ENCODE results near the gene CR2.
"Not testable (repeated sequence)": the region's sequence is repeated elsewhere in the genome, so short reads cannot be mapped to it uniquely, and the experiment has no call there.

CR2 gene

DNA sequence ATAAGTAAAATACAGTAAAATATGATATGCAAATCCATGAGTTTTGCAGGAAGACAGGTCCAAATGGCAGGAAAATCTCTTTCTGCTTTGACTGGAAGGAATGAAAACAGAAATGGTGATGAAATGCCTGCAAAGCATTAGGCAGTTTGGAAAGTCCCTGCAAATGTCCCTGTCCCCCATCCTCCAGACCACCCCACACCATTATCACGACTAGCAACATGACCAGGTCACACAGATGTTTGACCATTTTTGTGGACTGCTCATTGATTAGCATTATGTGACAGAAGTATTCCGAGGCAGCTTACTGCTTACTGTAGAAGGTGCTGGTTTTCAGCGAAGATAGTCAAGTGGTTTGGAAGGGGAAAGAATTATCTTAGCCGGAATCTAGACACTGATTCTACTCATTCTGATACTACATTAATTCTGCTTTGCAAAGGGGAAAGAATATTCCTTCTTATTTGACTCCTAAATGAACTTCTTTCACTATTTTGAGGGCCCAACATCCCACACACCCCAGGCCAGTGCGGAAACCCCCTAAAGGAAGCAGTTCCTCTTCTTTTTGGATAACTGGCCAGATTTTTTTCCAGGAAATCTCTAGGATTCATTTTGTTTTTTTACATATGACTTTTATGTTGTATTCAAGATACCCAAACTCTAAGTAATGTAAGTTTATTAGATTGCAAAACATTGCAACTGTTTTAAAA, 9.5 kb upstream of the CR2 start:
- DNase-seq (ENCODE audit: low spot score): no peak

DNA sequence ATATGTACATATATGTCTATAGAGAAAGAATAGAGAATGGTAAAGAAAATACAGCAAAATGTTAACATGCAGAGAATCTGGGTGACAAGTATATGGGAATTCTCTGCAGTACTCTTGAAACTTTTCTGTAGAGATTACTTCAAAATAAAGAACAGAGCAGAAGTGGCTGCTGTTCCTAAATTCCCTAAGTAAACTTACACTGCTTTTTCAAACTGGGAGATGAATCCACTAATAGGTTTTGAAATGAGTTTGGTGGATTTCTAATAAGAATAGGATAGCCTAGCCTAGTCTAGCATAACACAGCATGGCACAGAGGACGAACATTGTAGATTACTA, 450 bp upstream of the CR2 start:
- no peak for DNase-seq (ENCODE audit: low spot score)

DNA sequence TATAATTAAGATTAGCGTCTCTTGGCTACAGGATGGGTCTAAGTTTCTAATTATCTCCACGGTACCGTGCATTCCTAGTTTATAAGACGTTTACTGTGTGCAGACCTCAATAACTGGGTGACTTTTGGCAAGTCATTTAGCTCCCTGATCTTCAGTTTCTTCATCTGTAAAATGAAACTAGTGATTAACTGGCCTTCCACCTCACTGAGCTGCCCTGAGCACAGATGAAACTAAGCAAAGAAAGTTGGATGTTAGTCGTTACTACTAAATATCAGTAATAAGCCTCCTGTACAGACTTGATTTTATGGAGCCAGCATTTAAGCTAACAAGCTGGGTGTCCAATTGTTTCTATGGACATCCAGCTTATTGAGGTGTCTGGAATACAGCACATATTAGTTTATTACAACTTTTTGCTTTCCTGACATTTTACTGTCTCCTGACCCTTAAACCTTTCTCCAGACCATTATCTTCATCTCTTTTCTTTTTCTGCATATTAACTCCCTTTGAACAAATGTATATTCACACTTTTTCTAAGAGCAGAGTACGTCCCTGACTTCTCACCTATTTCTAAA, 1.1 kb downstream of the CR2 start:
- DNase-seq (ENCODE audit: low spot score): no peak

- DNase-seq (ENCODE audit: low spot score): no peak
Observed at GRCh38 chr1:207458414-207458813, 4.3 kb downstream of the CR2 start.

DNA sequence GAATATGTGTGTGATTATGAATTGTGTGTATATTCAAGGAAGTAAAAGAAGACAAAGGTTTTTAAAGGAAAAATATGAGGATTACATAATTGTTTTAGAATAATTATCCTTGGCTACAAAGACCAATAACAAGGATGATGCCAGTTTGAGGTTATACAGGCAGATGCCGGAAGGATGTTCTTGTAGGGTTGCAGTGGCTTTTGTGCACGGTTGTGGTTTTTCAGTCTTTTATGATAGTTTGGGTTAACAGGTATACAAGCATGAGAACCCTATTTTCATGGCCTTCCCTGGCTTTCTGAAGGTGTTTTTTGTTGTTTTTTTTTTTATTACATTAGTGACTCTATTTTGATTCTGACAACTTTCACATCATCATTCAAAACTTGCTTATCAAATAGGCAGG, 4.9 kb downstream of the CR2 start:
- DNase-seq (ENCODE audit: low spot score): peak; percentile 34

GRCh38 chr1:207461649-207462048, 7.5 kb downstream of the CR2 start:
- DNase-seq (ENCODE audit: low spot score): no peak

- DNase-seq (ENCODE audit: low spot score): no peak
Observed at GRCh38 chr1:207462535-207462934, 8.4 kb downstream of the CR2 start.

GRCh38 chr1:207463021-207463420, 8.9 kb downstream of the CR2 start:
- DNase-seq (ENCODE audit: low spot score): no peak

- no peak for DNase-seq (ENCODE audit: low spot score)
Observed at GRCh38 chr1:207463571-207463970, 9.4 kb downstream of the CR2 start.

DNA sequence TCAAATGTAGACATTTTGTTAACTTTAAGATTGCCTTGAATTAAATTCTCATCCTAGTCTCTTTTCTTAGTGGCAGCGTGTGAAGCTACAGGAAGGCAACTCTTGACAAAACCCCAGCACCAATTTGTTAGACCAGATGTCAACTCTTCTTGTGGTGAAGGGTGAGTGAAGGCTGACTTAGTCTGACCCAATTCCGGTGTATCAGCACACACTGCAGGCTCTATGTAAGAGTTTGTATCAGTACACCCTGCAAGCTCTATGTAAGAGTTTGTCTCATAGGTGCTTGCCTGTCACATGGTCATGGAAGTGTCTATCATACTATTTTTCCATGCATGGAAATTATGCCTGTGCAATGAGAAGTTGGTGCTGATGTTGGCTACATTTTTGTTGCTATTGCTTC, 16.8 kb downstream of the CR2 start:
- DNase-seq (ENCODE audit: low spot score): peak; percentile 20

DNA sequence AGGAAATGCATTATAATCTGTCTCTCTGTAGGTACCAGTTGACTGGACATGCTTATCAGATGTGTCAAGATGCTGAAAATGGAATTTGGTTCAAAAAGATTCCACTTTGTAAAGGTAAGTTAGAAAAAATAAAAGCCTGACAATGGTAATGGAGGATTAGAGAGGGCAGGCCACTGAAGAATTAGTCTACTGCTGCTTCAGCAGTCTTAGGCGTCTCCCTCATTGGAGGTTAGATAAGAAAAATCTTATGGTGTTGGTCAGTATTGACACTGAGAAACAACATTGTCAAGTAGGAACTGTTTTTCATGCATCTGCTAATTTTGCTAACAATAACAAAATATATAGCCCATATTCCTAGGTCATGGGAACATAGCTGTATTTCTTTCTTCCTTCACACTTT, 20.1 kb downstream of the CR2 start:
- no peak for DNase-seq (ENCODE audit: low spot score)

DNA sequence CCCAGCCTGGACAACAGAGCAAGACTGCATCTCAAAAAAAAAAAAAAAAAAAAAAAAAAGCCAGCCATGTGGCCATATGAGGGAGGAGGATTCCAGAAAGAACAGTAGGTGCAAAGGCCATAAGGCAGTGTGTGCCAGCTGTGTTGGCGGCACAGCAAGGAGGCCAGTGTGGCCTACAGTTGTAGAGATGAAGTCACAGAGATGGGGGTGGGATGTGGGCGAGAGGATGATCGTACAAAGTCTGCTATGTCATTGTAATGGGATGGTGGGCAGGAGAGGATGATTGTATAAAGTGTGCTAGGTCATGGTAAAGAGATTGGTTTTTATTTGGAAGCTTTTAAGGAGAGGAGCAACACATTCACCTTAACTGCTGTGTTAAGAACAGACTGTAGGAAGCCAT, 32.1 kb downstream of the CR2 start:
- DNase-seq (ENCODE audit: low spot score): no peak

GRCh38 chr1:207487636-207488035, 33.5 kb downstream of the CR2 start:
- DNase-seq (ENCODE audit: low spot score): no peak

- no peak for DNase-seq (ENCODE audit: low spot score)
Observed at GRCh38 chr1:207493212-207493611, 39.1 kb downstream of the CR2 start.

GRCh38 chr1:207494171-207494570, 40.0 kb downstream of the CR2 start:
- no peak for DNase-seq (ENCODE audit: low spot score)

GRCh38 chr1:207495281-207495680, 41.2 kb downstream of the CR2 start:
- DNase-seq (ENCODE audit: low spot score): not testable (repeated sequence)

DNA sequence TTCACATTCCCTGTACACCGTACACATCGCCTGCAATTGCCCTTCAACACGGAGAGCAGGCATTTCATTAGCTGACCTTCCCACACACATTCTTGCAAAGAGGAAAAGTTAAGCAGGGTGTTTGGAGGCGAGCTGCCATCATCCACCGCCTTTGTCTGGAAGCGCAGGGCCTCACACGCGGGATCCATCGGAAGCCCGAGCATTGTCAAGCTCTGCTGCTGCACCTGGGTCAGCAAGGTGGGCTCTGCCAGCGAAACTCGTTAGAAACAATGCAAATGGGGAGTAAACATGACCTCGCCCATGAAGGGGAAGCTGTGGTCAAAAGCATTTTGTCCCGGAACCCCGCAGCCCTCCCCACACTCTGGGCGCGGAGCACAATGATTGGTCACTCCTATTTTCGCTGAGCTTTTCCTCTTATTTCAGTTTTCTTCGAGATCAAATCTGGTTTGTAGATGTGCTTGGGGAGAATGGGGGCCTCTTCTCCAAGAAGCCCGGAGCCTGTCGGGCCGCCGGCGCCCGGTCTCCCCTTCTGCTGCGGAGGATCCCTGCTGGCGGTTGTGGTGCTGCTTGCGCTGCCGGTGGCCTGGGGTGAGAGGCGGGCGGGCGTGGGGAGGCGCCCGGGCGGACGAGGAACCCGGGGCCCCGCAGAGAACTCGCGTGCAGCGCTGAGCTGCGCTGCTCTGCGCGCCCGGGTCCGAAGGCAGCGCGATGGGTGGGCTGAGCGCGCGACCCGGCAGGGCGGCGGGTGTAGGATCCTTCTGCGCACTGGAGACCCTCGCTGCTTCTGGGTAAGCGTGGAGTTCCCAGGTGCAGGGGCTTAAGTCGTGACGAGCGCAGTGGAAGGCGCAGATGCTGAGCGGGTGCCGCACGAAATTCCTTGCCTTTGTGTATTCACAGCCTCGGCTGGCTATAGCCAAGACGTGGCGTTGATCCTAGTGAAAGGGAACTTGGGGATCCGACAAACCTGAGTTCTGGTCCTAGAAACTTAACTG, 42.0 kb downstream of the CR2 start, which contains the start of gene CR1:
Gene CR1, plus strand, starts transcription at position 357 of the 992 bp plus-strand sequence. Its CDS starts 111 bp downstream, at position 468.
- DNase-seq (ENCODE audit: low spot score): no peak

DNA sequence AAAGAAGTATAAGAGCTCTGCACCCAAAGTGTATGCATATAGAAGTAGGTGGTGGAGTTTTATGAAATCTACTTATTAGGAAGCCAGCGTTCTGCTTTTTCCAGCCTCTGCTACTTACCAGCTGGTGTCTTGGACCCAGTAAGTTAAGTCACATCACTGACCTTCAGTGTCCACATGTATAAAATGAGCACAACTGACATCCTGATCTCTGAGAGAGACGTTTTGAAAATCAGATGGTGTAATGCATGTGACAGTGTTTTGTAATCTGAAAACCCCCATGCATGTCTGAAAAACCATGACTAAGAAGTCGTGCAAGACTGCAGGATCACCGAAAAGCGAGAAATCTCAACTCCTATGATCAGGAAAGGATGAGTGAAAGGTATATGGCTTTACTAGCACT, 43.8 kb downstream of the CR2 start:
- no peak for DNase-seq (ENCODE audit: low spot score)

GRCh38 chr1:207499573-207499972, 45.4 kb downstream of the CR2 start:
- DNase-seq (ENCODE audit: low spot score): peak; percentile 64

DNA sequence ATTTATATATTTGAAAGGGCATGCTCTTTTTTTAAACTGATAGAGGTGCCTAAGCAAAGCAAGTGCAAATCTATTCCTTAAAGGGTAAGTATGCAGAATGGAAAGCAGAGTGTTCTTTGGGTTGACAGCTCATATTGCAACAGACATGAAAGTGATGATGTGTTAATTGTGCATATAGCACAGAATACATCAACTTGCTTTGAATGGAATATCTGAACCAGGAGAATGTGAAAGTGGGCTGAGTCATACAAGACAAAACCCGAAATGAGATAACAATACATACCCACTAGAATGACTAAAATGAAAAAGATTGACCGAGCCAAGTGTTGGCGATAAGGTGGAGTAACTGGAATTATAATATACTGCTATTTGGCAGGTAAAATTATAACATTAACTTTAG, 46.2 kb downstream of the CR2 start:
- DNase-seq (ENCODE audit: low spot score): no peak

DNA sequence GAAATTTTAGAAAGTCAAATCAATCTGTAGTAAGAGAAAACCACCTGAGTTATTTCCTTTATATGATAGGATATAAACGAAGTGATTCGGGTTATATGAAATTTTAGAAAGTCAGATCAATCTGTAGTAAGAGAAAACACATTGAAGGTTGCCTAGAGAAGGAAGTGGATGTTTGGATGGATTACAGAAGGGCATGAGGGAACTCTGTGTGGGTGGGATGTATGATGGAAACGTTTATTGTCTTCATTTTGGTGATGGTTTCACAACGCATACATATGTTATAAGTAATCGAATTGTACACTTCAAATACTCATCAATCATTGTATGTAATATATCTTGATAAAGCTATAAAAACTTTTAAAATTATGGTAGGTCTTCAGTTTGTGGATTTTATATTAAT, 46.9 kb downstream of the CR2 start:
- DNase-seq (ENCODE audit: low spot score): no peak

DNA sequence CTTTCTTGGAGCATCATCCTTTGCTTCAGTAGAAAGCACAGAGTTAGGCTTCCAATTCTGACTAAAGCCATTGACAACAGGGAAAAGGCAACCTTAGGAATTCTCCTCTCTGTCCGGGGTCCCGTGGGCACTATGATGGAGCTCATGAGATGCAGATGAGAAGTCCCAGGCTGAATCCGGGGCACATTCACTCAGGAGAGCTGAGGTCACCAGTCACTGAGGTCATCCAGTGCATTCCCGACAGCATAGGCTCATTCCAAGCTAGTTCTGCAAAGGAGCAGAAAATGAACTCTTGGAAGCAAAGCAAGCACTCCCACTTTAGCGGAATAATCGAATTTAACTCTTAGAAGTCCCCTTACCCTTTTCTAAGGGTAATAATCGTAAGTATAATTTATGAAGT, 48.6 kb downstream of the CR2 start:
- DNase-seq (ENCODE audit: low spot score): no peak

- no peak for DNase-seq (ENCODE audit: low spot score)
Observed at GRCh38 chr1:207503950-207504349, 49.8 kb downstream of the CR2 start.

All from CD4-positive, alpha-beta T cell treated with Interleukin-15 for 4 hours (primary cell).